ENCODE measurements around the gene CDH13. TPM values are rescaled to one million over a fixed set of nuclear protein-coding genes. Genes with fewer than 3 reads are reported as not detected.

Gene CDH13
- total and polyA plus RNA-seq, 2 experiments from 2014 or later = 2.9 to 4.8 TPM

GRCh38 chr16:82652826-82653225 lies 26.1 kb downstream of the CDH13 start:
- DNase-seq (ENCODE audit: low read depth in 1 of 2, low spot score in 1 of 2) = no peak
- Histone ChIP-seq H3K36me3 (no peaks in the 10 kb centered on the region), H3K4me1 (ENCODE audit: low read depth) (peaks cover 24% of the 10 kb centered on the region), H3K9me3 (ENCODE audit: low read depth) (no peaks in the 10 kb centered on the region), H3K4me3 (no peak overlapping the region), H3K27ac (no peak overlapping the region), H3K27me3 (no peaks in the 10 kb centered on the region)
- no peak for TF ChIP-seq CTCF (IDR thresholded peaks at IDR 0.05; ENCODE audit: low read depth, low read length)

- no peak for TF ChIP-seq CTCF (IDR thresholded peaks at IDR 0.05; ENCODE audit: low read depth, low read length)
- Histone ChIP-seq H3K4me1 (ENCODE audit: low read depth) (peaks cover 24% of the 10 kb centered on the region), H3K9me3 (ENCODE audit: low read depth) (no peaks in the 10 kb centered on the region), H3K27me3 (no peaks in the 10 kb centered on the region), H3K27ac (no peak overlapping the region), H3K36me3 (no peaks in the 10 kb centered on the region), H3K4me3 (no peak overlapping the region)
- peak; percentile 15 to 91 for DNase-seq (ENCODE audit: low read depth in 1 of 2, low spot score in 1 of 2)
These were observed 27.1 kb downstream of the CDH13 start for GRCh38 chr16:82653550-82654511.

- peak in 1 of 2 donors; percentile 81 for DNase-seq (ENCODE audit: low read depth in 1 of 2, low spot score in 1 of 2)
- H3K4me3 ChIP-seq = no peak overlapping the region
- no peak for TF ChIP-seq CTCF (IDR thresholded peaks at IDR 0.05; ENCODE audit: low read depth, low read length)
- H3K4me1 ChIP-seq (ENCODE audit: low read depth) = peaks cover 24% of the 10 kb centered on the region
- H3K27ac ChIP-seq = no peak overlapping the region
- H3K27me3 ChIP-seq = no peaks in the 10 kb centered on the region
- H3K9me3 ChIP-seq (ENCODE audit: low read depth) = no peaks in the 10 kb centered on the region
- no peaks in the 10 kb centered on the region for H3K36me3 ChIP-seq
These were observed 28.4 kb downstream of the CDH13 start for GRCh38 chr16:82655072-82655714.

GRCh38 chr16:82655720-82656490 lies 29.1 kb downstream of the CDH13 start:
- Histone ChIP-seq H3K27me3 (no peaks in the 10 kb centered on the region), H3K9me3 (ENCODE audit: low read depth) (no peaks in the 10 kb centered on the region), H3K27ac (no peak overlapping the region), H3K4me1 (ENCODE audit: low read depth) (peaks cover 24% of the 10 kb centered on the region), H3K36me3 (no peaks in the 10 kb centered on the region), H3K4me3 (no peak overlapping the region)
- no peak for TF ChIP-seq CTCF (IDR thresholded peaks at IDR 0.05; ENCODE audit: low read depth, low read length)
- DNase-seq (ENCODE audit: low read depth in 1 of 2, low spot score in 1 of 2) = no peak

- no peaks in the 10 kb centered on the region for H3K9me3 ChIP-seq (ENCODE audit: low read depth)
- TF ChIP-seq CTCF (IDR thresholded peaks at IDR 0.05; ENCODE audit: low read depth, low read length) = no peak
- H3K4me3 ChIP-seq = no peak overlapping the region
- H3K4me1 ChIP-seq (ENCODE audit: low read depth) = peaks cover 23% of the 10 kb centered on the region
- H3K27me3 ChIP-seq = no peaks in the 10 kb centered on the region
- H3K36me3 ChIP-seq = no peaks in the 10 kb centered on the region
- H3K27ac ChIP-seq = no peak overlapping the region
- peak in 1 of 2 donors; percentile 65 for DNase-seq (ENCODE audit: low read depth in 1 of 2, low spot score in 1 of 2)
These were observed 30.5 kb downstream of the CDH13 start for GRCh38 chr16:82657239-82657638.

Data from cardiac muscle cell (in vitro differentiated cells and primary cell).